ENCODE measurements around the gene SLC16A14.

The SLC16A14 gene

GRCh38 chr2:230023313-230023712 is 45.4 kb downstream of the SLC16A14 start:
- no peak overlapping the region for H3K27ac ChIP-seq (ENCODE audit: extremely low read depth, low read depth, low read length)
- H3K36me3 ChIP-seq (ENCODE audit: control insufficient read depth in 2 of 2, insufficient read depth in 1 of 2, low read length in 2 of 2) = no peaks in the 10 kb centered on the region
- H3K9me3 ChIP-seq (ENCODE audit: control insufficient read depth, insufficient read depth, low read depth, low read length) = no peaks in the 10 kb centered on the region
- TF ChIP-seq ZNF341 (tag by site-specific recombination; IDR thresholded peaks at IDR 0.05; ENCODE audit: low read depth) (no peak), ZNF501 (tag by site-specific recombination; IDR thresholded peaks at IDR 0.05) (no peak), SALL2 (tag by site-specific recombination; IDR thresholded peaks at IDR 0.05; ENCODE audit: borderline replicate concordance) (no peak), ZNF248 (tag by site-specific recombination; IDR thresholded peaks at IDR 0.05) (no peak)
- TF ChIP-seq, protein P1, sequence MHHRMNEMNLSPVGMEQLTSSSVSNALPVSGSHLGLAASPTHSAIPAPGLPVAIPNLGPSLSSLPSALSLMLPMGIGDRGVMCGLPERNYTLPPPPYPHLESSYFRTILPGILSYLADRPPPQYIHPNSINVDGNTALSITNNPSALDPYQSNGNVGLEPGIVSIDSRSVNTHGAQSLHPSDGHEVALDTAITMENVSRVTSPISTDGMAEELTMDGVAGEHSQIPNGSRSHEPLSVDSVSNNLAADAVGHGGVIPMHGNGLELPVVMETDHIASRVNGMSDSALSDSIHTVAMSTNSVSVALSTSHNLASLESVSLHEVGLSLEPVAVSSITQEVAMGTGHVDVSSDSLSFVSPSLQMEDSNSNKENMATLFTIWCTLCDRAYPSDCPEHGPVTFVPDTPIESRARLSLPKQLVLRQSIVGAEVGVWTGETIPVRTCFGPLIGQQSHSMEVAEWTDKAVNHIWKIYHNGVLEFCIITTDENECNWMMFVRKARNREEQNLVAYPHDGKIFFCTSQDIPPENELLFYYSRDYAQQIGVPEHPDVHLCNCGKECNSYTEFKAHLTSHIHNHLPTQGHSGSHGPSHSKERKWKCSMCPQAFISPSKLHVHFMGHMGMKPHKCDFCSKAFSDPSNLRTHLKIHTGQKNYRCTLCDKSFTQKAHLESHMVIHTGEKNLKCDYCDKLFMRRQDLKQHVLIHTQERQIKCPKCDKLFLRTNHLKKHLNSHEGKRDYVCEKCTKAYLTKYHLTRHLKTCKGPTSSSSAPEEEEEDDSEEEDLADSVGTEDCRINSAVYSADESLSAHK (tag by site-specific recombination; IDR thresholded peaks at IDR 0.05) = no peak
- TF ChIP-seq, protein P2, sequence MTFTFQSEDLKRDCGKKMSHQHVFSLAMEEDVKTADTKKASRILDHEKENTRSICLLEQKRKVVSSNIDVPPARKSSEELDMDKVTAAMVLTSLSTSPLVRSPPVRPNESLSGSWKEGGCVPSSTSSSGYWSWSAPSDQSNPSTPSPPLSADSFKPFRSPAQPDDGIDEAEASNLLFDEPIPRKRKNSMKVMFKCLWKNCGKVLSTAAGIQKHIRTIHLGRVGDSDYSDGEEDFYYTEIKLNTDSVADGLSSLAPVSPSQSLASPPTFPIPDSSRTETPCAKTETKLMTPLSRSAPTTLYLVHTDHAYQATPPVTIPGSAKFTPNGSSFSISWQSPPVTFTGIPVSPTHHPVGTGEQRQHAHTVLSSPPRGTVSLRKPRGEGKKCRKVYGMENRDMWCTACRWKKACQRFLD (tag by site-specific recombination; IDR thresholded peaks at IDR 0.05) = no peak
- ChIA-PET POLR2A (no interaction called here), CTCF (interaction anchor here (0.6 to 2.1 kb wide), 3 partner anchors 15 to 18 kb away, joined by 3 to 10 read pairs (median 8); no protein-coding TSS in a partner anchor)
- H3K4me3 ChIP-seq (ENCODE audit: low read depth, low read length) = no peak overlapping the region
- H3K4me1 ChIP-seq (ENCODE audit: control insufficient read depth, insufficient read depth, low read length) = no peaks in the 10 kb centered on the region

- Histone ChIP-seq H3K9me3 (ENCODE audit: control insufficient read depth, insufficient read depth, low read depth, low read length) (no peaks in the 10 kb centered on the region), H3K4me3 (ENCODE audit: low read depth, low read length) (no peak overlapping the region), H3K27ac (ENCODE audit: extremely low read depth, low read depth, low read length) (no peak overlapping the region), H3K36me3 (ENCODE audit: control insufficient read depth in 2 of 2, insufficient read depth in 1 of 2, low read length in 2 of 2) (no peaks in the 10 kb centered on the region), H3K4me1 (ENCODE audit: control insufficient read depth, insufficient read depth, low read length) (no peaks in the 10 kb centered on the region)
- ChIA-PET CTCF (interaction anchor here (0.6 to 2.4 kb wide), 3 partner anchors 11 to 153 kb away, joined by 3 to 21 read pairs (median 5); no protein-coding TSS in a partner anchor), POLR2A (no interaction called here)
- TF ChIP-seq, protein P3, sequence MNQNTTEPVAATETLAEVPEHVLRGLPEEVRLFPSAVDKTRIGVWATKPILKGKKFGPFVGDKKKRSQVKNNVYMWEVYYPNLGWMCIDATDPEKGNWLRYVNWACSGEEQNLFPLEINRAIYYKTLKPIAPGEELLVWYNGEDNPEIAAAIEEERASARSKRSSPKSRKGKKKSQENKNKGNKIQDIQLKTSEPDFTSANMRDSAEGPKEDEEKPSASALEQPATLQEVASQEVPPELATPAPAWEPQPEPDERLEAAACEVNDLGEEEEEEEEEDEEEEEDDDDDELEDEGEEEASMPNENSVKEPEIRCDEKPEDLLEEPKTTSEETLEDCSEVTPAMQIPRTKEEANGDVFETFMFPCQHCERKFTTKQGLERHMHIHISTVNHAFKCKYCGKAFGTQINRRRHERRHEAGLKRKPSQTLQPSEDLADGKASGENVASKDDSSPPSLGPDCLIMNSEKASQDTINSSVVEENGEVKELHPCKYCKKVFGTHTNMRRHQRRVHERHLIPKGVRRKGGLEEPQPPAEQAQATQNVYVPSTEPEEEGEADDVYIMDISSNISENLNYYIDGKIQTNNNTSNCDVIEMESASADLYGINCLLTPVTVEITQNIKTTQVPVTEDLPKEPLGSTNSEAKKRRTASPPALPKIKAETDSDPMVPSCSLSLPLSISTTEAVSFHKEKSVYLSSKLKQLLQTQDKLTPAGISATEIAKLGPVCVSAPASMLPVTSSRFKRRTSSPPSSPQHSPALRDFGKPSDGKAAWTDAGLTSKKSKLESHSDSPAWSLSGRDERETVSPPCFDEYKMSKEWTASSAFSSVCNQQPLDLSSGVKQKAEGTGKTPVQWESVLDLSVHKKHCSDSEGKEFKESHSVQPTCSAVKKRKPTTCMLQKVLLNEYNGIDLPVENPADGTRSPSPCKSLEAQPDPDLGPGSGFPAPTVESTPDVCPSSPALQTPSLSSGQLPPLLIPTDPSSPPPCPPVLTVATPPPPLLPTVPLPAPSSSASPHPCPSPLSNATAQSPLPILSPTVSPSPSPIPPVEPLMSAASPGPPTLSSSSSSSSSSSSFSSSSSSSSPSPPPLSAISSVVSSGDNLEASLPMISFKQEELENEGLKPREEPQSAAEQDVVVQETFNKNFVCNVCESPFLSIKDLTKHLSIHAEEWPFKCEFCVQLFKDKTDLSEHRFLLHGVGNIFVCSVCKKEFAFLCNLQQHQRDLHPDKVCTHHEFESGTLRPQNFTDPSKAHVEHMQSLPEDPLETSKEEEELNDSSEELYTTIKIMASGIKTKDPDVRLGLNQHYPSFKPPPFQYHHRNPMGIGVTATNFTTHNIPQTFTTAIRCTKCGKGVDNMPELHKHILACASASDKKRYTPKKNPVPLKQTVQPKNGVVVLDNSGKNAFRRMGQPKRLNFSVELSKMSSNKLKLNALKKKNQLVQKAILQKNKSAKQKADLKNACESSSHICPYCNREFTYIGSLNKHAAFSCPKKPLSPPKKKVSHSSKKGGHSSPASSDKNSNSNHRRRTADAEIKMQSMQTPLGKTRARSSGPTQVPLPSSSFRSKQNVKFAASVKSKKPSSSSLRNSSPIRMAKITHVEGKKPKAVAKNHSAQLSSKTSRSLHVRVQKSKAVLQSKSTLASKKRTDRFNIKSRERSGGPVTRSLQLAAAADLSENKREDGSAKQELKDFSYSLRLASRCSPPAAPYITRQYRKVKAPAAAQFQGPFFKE (tag by site-specific recombination; IDR thresholded peaks at IDR 0.05; ENCODE audit: borderline replicate concordance) = no peak
- no peak for TF ChIP-seq TRIM28 (IDR thresholded peaks at IDR 0.05; ENCODE audit: borderline replicate concordance, low read length)
- TF ChIP-seq MYNN (tag by site-specific recombination; IDR thresholded peaks at IDR 0.05; ENCODE audit: borderline replicate concordance) = no peak
- TF ChIP-seq ZNF660 (tag by site-specific recombination; IDR thresholded peaks at IDR 0.05) = no peak
- no peak for TF ChIP-seq ZNF776 (tag by site-specific recombination; IDR thresholded peaks at IDR 0.05; ENCODE audit: borderline replicate concordance)
- no peak for TF ChIP-seq ZNF335 (tag by site-specific recombination; conservative IDR thresholded peaks at IDR 0.05)
- TF ChIP-seq SALL2 (tag by site-specific recombination; IDR thresholded peaks at IDR 0.05; ENCODE audit: borderline replicate concordance) = no peak
- TF ChIP-seq SP2 (tag by site-specific recombination; IDR thresholded peaks at IDR 0.05) = no peak
- TF ChIP-seq ZNF211 (tag by site-specific recombination; IDR thresholded peaks at IDR 0.05; ENCODE audit: low read depth) = no peak
- TF ChIP-seq OSR2 (tag by site-specific recombination; IDR thresholded peaks at IDR 0.05) = no peak
Observed at GRCh38 chr2:230019742-230020141, 49.0 kb downstream of the SLC16A14 start.

All from HEK293 (cell line).